ENCODE data around the gene NPR3.

Gene NPR3

GRCh38 chr5:32711681-32712480 lies 760 bp downstream of the NPR3 start:
- DNase-seq (ENCODE audit: low read depth) = no peak

- DNase-seq (ENCODE audit: low read depth) = no peak
These were observed 1.6 kb downstream of the NPR3 start for GRCh38 chr5:32712481-32713360.

DNA sequence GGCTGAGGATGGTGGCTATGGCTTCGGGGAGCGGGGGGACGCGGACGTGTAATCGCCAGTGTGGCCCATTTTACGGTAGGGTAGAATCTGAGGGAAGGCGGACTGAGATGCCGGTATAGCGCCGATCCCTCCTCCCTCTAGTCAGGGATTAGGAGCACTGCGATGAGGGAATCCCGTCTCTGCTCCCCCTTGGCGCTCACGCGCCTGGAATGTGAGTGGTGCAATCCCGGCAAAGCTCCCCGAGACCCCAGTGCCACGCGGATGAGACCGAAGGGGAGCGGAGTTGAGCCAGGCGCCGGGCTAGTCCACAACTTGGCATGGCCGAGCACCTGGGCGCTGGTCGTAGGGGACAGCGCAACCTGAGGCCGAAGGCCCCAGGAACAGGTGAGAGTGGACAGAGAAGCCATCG lies 2.2 kb downstream of the NPR3 start:
- DNase-seq (ENCODE audit: low read depth) = no peak

- DNase-seq (ENCODE audit: low read depth) = no peak
These were observed 2.8 kb downstream of the NPR3 start for GRCh38 chr5:32713770-32714381.

DNA sequence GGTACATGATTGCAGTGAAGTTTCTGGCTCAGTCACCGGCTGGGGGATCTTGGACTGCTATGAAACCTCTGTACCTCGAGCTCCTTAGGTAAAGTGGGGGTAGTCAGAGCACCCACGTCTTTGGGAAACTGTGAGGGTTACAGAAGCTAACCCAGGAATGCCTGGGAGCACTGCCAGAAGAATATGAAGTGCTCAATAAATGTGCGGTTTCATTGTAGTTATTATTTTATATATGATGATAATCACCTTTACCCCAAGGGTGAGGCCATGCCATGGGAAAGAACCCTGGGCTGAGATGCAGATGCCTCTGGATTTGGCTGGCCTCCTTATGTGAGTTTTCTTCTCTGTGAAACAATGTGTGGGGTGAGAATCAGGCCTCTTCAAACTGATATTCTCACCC lies 3.7 kb downstream of the NPR3 start:
- no peak for DNase-seq (ENCODE audit: low read depth)

DNA sequence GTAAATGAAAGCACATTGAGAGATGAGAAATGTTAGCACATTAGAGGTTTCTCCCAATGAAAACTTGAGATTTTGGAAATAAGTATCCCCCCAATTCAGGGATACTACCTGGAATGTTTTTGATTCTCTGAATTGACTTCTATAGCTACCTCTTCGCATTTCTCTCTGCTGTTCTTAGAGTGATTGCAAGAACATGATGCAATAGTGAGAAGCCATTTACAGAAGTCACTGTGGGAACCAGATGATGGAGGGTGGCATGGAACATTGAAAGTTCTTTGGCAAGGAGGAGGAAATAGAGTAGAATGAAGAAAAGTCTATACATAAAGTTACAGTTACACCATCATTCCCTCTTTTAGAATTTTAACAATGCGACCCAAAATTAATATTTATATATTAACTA lies 9.2 kb downstream of the NPR3 start:
- DNase-seq (ENCODE audit: low read depth) = no peak

DNA sequence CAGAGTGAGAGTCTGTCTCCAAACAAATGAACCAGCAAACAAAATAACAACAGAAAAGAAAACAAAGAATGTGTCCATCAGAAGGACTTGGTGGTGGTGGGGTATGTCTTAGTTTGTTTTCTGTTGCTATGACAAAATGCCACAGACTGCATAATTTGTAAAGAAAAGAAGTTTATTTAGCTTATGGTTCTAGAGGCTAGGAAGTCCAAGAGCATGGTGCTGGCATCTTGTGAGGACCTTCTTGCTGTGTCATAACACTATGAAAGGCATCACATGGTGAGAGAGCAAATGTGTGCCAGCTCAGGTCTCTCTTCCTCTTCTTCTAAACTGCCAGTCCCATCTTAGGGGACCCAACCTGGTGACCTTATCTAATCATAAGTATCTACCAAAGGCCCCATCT lies 10.5 kb downstream of the NPR3 start:
- DNase-seq (ENCODE audit: low read depth) = no peak

- DNase-seq (ENCODE audit: low read depth) = no peak
These were observed 11.8 kb downstream of the NPR3 start for GRCh38 chr5:32722957-32723356.

DNA sequence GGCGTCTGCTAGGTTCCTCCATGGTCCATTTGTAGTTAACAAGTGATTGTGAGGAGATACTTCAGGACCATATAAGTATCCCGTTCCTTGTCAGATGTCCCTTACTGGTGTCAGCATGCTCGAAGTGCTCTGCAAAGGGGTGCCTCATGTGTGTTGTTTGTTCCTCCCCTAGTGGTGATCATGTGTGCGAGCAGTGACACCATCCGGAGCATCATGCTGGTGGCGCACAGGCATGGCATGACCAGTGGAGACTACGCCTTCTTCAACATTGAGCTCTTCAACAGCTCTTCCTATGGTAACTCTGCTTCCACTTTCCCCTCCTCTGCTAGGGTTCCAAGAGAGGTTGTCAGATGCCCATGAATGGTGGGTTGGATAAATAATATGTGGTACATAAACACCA lies 13.4 kb downstream of the NPR3 start:
- DNase-seq (ENCODE audit: low read depth) = no peak

- no peak for DNase-seq (ENCODE audit: low read depth)
These were observed 15.0 kb downstream of the NPR3 start for GRCh38 chr5:32726086-32726557.

- no peak for DNase-seq (ENCODE audit: low read depth)
These were observed 18.5 kb downstream of the NPR3 start for GRCh38 chr5:32729651-32730050.

GRCh38 chr5:32733590-32734340 lies 22.6 kb downstream of the NPR3 start:
- no peak for DNase-seq (ENCODE audit: low read depth)

- DNase-seq (ENCODE audit: low read depth) = no peak
These were observed 23.8 kb downstream of the NPR3 start for GRCh38 chr5:32734827-32735378.

DNA sequence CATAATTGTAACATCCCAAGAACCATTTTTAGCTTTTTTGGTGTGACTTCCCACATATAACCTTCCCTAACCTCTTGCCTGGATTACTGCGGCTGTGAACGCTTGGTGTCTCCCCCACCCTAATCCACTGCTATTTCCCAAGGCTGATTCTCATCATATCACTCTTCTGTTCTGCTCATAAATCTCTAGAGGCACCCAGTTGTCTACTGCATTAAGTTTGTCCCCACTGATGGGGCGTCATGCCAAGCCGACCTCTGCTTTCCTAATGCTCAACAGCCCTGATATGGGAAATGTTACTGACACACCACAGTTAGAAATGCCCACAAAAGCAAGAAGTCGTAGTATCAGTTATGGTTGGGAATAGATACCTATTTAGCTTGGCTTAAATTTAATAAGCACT lies 24.4 kb downstream of the NPR3 start:
- no peak for DNase-seq (ENCODE audit: low read depth)

DNA sequence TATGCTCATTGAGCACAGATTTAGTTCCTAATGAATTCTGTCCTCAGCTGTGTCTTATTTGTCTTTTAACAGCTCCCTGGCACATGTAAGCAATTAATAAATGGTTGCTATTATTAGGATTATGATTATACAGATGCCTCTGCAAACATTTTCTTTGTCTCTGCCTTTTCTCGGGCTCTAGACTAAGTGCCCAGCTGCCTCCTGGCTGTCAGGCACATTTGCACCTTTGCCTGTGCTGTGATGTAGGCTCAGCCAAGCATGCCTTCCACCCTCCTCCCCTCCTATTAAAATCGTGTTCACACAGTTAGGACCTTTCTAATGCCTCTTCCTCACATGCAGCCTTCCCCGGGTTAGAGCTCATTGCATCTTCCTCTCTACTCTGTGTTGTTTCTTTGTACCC lies 25.7 kb downstream of the NPR3 start:
- no peak for DNase-seq (ENCODE audit: low read depth)

DNA sequence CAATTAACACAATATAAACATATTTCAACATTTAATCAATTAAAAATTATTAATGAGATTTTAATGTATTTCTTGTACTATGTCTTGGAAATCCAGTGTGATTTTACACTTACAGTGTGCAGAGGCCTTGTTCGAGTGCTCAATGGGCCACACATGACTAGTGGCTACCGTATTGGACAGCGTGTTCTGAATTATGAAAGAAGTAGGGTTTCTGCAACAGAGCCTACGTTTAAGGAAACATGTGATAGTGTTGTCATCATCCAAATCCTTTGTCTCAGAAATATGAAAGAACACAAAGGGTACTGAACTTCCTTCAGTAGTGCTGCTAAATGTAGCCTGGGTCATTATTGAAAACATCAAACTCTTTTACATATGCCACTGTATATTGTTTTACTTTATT lies 29.5 kb downstream of the NPR3 start:
- no peak for DNase-seq (ENCODE audit: low read depth)

GRCh38 chr5:32745317-32745716 lies 34.2 kb downstream of the NPR3 start:
- no peak for DNase-seq (ENCODE audit: low read depth)

GRCh38 chr5:32752411-32752810 lies 41.3 kb downstream of the NPR3 start:
- DNase-seq (ENCODE audit: low read depth) = no peak

GRCh38 chr5:32753051-32753450 lies 41.9 kb downstream of the NPR3 start:
- no peak for DNase-seq (ENCODE audit: low read depth)

GRCh38 chr5:32753765-32754164 lies 42.6 kb downstream of the NPR3 start:
- DNase-seq (ENCODE audit: low read depth) = no peak

DNA sequence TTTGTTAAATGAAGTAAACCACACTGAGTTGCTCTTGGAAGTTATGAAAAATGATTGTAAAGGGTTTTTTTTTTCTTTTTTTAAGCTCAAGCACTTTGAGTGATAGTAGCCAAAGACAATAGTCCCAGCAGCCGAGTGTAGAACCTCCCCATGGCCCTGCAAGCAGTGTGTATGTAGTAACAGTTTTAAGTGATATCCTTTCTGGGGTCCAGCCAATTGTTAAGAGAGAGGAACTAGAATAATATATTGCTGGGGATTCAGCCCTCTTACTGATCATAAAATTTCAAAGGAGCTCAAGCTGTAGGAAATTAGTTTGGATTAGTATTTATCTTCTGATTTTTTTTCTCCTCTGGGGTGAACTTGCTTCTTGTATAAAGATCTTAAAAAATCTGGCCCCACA lies 43.2 kb downstream of the NPR3 start:
- no peak for DNase-seq (ENCODE audit: low read depth)

GRCh38 chr5:32760091-32760509 lies 49.0 kb downstream of the NPR3 start:
- DNase-seq (ENCODE audit: low read depth) = no peak
